Right lobe of liver (tissue), 4 donors: ENCODE results near the gene PLA2R1.

Experiments
- CTCF ChIP-seq, 4 donors: fragments of 200-600 bp in 3 of 4; fragments of 450-650 bp in 1 of 4; IDR thresholded peaks; one replicate each; pipeline versions ENCODE4 v1.5.1 to v1.8.0; 2016 to 2022; ENCODE audit warnings: antibody characterized with exemption in 4 of 4, mild to moderate bottlenecking in 2 of 4
- POLR2A ChIP-seq: fragments of 450-650 bp; IDR thresholded peaks from one replicate; pipeline ENCODE4 v1.6.1; 2017; ENCODE audit warnings: antibody characterized with exemption, mild to moderate bottlenecking
- donor health status: DM: no; HTN: no; CAD: no.
- donor health status: DM: no; HTN: no; CAD: no.
- donor health status: DM: no; HTN: yes; CAD: no.

DNA sequence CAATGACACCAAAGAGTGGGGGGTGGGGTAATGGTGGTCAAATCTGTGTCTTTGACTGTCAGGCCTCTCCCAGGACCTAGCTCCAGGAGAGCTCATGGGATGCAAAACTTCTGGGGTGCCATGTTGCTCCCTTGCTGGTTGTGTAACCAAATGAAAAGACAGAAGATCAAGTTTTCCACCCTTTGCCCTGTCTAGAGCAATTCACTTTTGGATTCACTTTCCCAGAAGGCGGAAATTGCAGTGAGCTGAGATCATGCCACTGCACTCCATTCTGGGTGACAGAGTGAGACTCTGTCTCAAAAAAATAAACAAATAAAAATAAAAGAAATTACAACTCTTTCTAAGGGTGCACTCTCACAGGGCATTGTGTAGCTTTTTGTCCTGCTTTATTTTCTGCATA is 34.9 kb upstream of the PLA2R1 start:
- TF ChIP-seq POLR2A, result no peak
- no peak for TF ChIP-seq CTCF (IDR thresholded peaks at IDR 0.05)
